Prostate gland (tissue), 2 donors: ENCODE measurements around the gene DLGAP1. TPM values are rescaled to one million over a fixed set of nuclear protein-coding genes. Genes with fewer than 3 reads are reported as not detected.

Source experiments
- DNase-seq: peaks from one replicate; pipeline ENCODE4 v3.0.0-alpha.2; 2019; ENCODE audit warnings: low spot score
- H3K27ac ChIP-seq, 2 donors: fragments of 200-600 bp; sonication (generic); 2 replicates each; pipeline ENCODE4 v1.5.1; 2017 to 2019
- H3K27me3 ChIP-seq: fragments of 200-600 bp; sonication (generic); replicated peaks from 2 replicates; pipeline ENCODE4 v1.5.1; 2019; ENCODE audit not compliant: insufficient read depth
- H3K36me3 ChIP-seq, 2 donors: fragments of 200-600 bp; sonication (generic); 1 replicate in 1 of 2; 2 replicates in 1 of 2; pipeline versions ENCODE4 v1.5.1 to v1.8.1; 2017 to 2019
- H3K4me1 ChIP-seq: fragments of 200-600 bp; sonication (generic); replicated peaks from 2 replicates; pipeline ENCODE4 v1.5.1; 2019
- H3K4me3 ChIP-seq, 2 donors: fragments of 200-600 bp; sonication (generic); 2 replicates each; pipeline ENCODE4 v1.5.1; 2017 to 2019
- H3K9me3 ChIP-seq: fragments of 200-600 bp; sonication (generic); 2 replicates; pipeline ENCODE4 v1.5.1; 2017
- POLR2A ChIP-seq: fragments of 450-650 bp; IDR thresholded peaks from one replicate; pipeline ENCODE4 v1.6.1; 2016; ENCODE audit warnings: antibody characterized with exemption, mild to moderate bottlenecking
- POLR2AphosphoS5 ChIP-seq: sonication (generic); formaldehyde crosslinking; IDR thresholded peaks from one replicate; pipeline ENCODE4 v1.6.1; 2017; ENCODE audit warnings: antibody characterized with exemption
- WGBS: methylation state at CpG from one replicate; pipeline ENCODE4 v1.1.5; 2018; 5-methylcytosine and 5-hydroxymethylcytosine counted together
- intact Hi-C: fragments of 100-400 bp; cut with DNase I; formaldehyde crosslinking; loops from one replicate; pipeline ENCODE4 v1.14.2; 2022
- total RNA-seq, 2 donors: library from RNA; depleted of rRNA; stranded (reverse); fragments of >200 nt; gene quantifications; one replicate each; pipeline ENCODE4 v1.1.0, GENCODE V29; 2016
- TF ChIP-seq, protein P1 (sequence below), 4 experiments: fragments of 200-600 bp in 2 of 4; fragments of 450-650 bp in 2 of 4; sonication (generic) in 2 of 4; IDR thresholded peaks; 1 replicate in 3 of 4; 2 replicates in 1 of 4; pipeline ENCODE4 v1.5.1; 2016 to 2019; ENCODE audit warnings: antibody characterized with exemption in 4 of 4, mild to moderate bottlenecking in 2 of 4, moderate library complexity in 2 of 4

DLGAP1 gene
- total RNA-seq, 2 donors from 2014 or later = 42.2 to 66.7 TPM

DNA sequence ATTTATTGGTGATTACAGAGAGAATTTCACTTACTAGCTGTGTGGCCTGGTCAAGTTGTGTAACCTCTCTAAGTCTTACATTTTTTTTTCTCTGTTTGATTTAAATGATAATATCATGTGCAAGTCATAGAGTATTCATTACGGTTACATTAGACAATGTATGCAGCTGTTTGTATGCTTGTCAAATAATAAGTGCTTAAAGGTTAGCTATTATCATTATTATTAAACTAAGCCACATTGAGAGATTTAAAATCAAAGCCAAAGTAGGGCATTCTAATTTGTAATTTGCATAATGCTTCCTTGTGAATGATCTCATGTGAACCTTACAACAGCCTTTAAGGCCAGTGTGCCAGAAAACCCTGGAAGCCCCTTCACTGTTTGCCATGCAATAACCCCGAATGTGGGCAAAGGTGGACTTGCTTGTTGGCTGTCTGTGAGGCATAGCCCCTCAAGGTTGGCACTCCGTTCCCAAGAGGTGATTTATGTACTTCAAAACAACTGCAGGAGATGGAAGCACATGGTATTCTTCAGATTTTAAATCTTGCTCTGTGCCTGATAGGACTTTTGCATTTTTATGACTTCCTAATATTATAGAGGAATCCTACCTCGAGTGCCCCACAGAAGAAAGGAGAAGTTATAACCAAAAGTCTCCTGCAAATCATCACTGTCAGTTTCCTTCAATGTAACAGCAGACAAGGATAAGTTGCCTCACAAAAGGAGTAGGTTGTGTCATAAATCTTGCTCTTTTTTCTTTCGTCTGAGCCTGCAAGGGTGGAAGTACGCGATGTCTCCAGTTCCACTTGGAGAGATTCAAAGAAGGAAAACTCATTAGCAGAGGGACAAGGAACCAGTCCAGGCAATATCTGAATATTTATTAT, 733.1 kb downstream of the DLGAP1 start:
- intact Hi-C loops = no loop called here
- Histone ChIP-seq H3K27me3 (no peaks in the 10 kb centered on the region), H3K27ac (peak overlapping the region; percentile 12 to 44), H3K36me3 (no peaks in the 10 kb centered on the region), H3K4me1 (no peaks in the 10 kb centered on the region), H3K4me3 (no peak overlapping the region), H3K9me3 (no peaks in the 10 kb centered on the region)
- DNase-seq = peak; percentile 35
- no peak for TF ChIP-seq POLR2AphosphoS5
- TF ChIP-seq, protein P1, sequence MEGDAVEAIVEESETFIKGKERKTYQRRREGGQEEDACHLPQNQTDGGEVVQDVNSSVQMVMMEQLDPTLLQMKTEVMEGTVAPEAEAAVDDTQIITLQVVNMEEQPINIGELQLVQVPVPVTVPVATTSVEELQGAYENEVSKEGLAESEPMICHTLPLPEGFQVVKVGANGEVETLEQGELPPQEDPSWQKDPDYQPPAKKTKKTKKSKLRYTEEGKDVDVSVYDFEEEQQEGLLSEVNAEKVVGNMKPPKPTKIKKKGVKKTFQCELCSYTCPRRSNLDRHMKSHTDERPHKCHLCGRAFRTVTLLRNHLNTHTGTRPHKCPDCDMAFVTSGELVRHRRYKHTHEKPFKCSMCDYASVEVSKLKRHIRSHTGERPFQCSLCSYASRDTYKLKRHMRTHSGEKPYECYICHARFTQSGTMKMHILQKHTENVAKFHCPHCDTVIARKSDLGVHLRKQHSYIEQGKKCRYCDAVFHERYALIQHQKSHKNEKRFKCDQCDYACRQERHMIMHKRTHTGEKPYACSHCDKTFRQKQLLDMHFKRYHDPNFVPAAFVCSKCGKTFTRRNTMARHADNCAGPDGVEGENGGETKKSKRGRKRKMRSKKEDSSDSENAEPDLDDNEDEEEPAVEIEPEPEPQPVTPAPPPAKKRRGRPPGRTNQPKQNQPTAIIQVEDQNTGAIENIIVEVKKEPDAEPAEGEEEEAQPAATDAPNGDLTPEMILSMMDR (IDR thresholded peaks at IDR 0.05) = no peak
- no peak for TF ChIP-seq POLR2A
- WGBS = 17% methylated on average over 7 of the region's 7 CpGs

DNA sequence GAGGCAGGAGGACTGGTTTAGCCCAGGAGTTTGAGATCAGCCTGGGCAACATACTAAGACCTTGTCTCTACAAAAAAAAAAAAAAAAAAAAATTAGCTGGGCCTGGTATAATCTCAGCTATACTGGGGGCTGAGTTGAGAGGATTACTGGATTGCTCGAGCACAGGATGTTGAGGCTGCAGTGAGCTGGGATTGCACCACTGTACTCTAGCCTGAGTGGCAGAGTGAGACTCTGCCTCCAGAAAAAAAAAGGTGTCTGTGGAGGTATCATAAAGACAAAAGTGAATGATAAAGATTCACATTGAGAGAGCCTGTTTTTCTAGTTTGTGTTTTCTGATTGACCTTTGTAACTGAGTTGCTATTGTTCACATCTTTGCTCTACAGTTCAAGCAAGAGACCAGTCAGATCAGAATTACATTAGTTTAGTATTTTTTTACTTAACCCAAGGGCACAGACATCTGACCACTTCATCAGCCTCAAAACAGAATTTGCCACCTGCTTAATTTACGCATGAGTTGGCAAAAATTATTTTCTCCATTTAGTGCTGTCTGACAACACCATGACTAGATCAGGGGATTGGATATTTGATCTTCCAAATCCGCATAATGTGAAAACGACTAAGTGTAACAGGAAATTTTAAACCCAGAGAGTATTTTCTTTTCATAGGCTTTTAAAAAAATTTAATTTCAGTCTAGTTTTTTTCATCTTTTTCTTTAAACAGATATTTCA, 734.1 kb downstream of the DLGAP1 start:
- DNase-seq = no peak

DNA sequence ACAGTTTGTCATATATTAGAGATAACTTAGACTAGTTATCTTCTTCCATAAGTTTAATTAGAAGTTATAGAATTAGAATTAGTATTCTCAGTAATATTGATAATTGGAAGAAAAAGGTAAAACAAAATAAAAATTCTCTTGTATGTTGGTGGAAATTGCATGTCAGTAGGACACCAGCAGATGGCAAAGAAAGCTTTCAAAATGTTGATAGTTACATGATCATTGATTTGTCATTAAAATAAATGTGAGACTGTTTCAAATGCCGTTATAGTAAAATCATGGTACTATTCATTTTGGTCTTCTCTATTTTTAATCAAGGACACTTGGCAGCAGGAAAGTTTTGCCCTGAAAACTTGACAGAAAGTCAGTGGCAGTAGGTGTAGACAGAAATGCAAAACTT, 734.9 kb downstream of the DLGAP1 start:
- H3K4me3 ChIP-seq = no peak overlapping the region
- WGBS = 81% methylated on average over 1 of the region's 1 CpG
- H3K27ac ChIP-seq = no peak overlapping the region
- TF ChIP-seq, protein P1 (IDR thresholded peaks at IDR 0.05) = no peak
- no peak for TF ChIP-seq POLR2A
- TF ChIP-seq POLR2AphosphoS5 = no peak
- no peaks in the 10 kb centered on the region for H3K36me3 ChIP-seq
- H3K27me3 ChIP-seq = no peaks in the 10 kb centered on the region
- H3K9me3 ChIP-seq = no peaks in the 10 kb centered on the region
- no peak for DNase-seq
- no peaks in the 10 kb centered on the region for H3K4me1 ChIP-seq
- intact Hi-C loops = no loop called here

More for the DNA sequence above, 734.1 kb downstream of the DLGAP1 start:
- WGBS = 66% methylated on average over 4 of the region's 4 CpGs
- H3K4me1 ChIP-seq = no peaks in the 10 kb centered on the region
- H3K9me3 ChIP-seq = no peaks in the 10 kb centered on the region
- TF ChIP-seq, protein P1 (IDR thresholded peaks at IDR 0.05) = no peak
- TF ChIP-seq POLR2AphosphoS5 = no peak
- TF ChIP-seq POLR2A = no peak
- H3K36me3 ChIP-seq = no peaks in the 10 kb centered on the region
- H3K27ac ChIP-seq = no peak overlapping the region
- intact Hi-C loops = no loop called here
- H3K4me3 ChIP-seq = no peak overlapping the region
- no peaks in the 10 kb centered on the region for H3K27me3 ChIP-seq

DNA sequence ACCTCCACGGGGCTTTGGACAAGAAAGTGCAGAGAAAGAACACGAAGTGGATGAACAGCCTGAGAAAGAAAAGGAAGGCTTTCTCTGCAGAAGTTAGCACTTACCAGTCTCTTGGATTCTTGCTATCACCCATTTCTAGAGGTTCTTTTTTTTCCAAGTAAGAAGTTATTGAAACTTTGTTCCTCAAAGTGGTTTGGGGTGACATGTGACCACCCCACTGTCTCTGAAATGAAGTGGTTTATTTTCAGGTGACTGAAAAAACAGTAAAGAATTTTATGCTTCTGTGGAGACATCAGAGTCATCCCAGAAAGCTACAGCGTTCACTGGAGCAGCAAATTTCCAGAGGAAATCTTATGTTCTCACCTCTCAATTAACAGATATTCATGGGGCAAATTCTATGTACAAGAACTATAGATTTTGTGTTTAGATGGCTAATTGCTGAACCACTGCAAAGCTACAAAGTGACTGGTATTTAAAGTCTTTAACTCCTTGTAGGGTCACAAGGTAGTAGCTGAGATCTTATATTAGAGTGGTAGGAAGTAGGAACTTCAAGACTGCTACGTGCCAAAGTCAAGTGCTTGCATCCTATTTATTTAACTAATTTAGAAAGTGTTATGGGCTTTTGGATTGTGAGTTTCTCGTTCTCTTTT, 737.6 kb downstream of the DLGAP1 start:
- H3K27ac ChIP-seq = no peak overlapping the region
- WGBS = 66% methylated on average over 5 of the region's 5 CpGs
- TF ChIP-seq POLR2A (no peak), POLR2AphosphoS5 (no peak)
- TF ChIP-seq, protein P1 (IDR thresholded peaks at IDR 0.05) = no peak
- H3K36me3 ChIP-seq = no peaks in the 10 kb centered on the region
- H3K9me3 ChIP-seq = no peaks in the 10 kb centered on the region
- H3K4me3 ChIP-seq = no peak overlapping the region
- intact Hi-C loops = no loop called here
- H3K4me1 ChIP-seq = no peaks in the 10 kb centered on the region
- no peaks in the 10 kb centered on the region for H3K27me3 ChIP-seq
- no peak for DNase-seq
